BLaER1 treated with 17β-estradiol and CSF1 and Interleukin-3, amounts not matched to agents 10 nM and 100 nM (cell line): ENCODE measurements around the gene TMEM273.
A peak's percentile ranks its signal among the peaks of the same experiment; 100 is the strongest.

ENCODE experiments used
- H3K27ac ChIP-seq, 11 experiments: shearing (Covaris generic); formaldehyde crosslinking; 2 replicates each; pipeline ENCODE4 v1.8.1; 2022
- H3K27me3 ChIP-seq, 11 experiments: shearing (Covaris generic); formaldehyde crosslinking; 2 replicates each; pipeline ENCODE4 v1.8.1; 2022
- H3K36me3 ChIP-seq, 11 experiments: shearing (Covaris generic); formaldehyde crosslinking; 2 replicates each; pipeline ENCODE4 v1.8.1; 2022
- H3K4me1 ChIP-seq, 10 experiments: shearing (Covaris generic); formaldehyde crosslinking; 2 replicates each; pipeline ENCODE4 v1.8.1; 2022
- H3K4me2 ChIP-seq, 11 experiments: shearing (Covaris generic); formaldehyde crosslinking; 2 replicates each; pipeline ENCODE4 v1.8.1; 2022
- H3K4me3 ChIP-seq, 10 experiments: shearing (Covaris generic); formaldehyde crosslinking; 2 replicates each; pipeline ENCODE4 v1.8.1; 2022
- H3K9ac ChIP-seq, 11 experiments: shearing (Covaris generic); formaldehyde crosslinking; 2 replicates each; pipeline ENCODE4 v1.8.1; 2022
- H3K9me3 ChIP-seq, 11 experiments: shearing (Covaris generic); formaldehyde crosslinking; replicated peaks in 1 of 11; 2 replicates each; pipeline ENCODE4 v1.8.1; 2022
- H4K20me1 ChIP-seq, 11 experiments: shearing (Covaris generic); formaldehyde crosslinking; 2 replicates each; pipeline ENCODE4 v1.8.1; 2022
- Cebpa-rat ChIP-seq, 11 experiments: shearing (Covaris generic); IDR thresholded peaks; 2 replicates each; pipeline ENCODE4 v1.8.1; 2022

Gene TMEM273

GRCh38 chr10:49194212-49194920 lies 6.2 kb upstream of the TMEM273 start:
- Histone ChIP-seq H3K4me1 (peaks cover 16 to 35% (median 26%) of the 10 kb centered on the region in 10 experiments), H3K4me2 (peak overlapping the region in 7 of 11 experiments; percentile 5 to 73 (median 42); a peak in 10 of 22 replicates), H3K9ac (no peak overlapping the region), H3K27ac (peak overlapping the region in 1 of 11 experiments; percentile 34; a peak in 1 of 22 replicates), H3K9me3 (peaks cover 0 to 3% (median 0%) of the 10 kb centered on the region in 11 experiments; a peak in 2 of 22 replicates), H3K36me3 (no peaks in the 10 kb centered on the region), H4K20me1 (no peaks in the 10 kb centered on the region), H3K4me3 (no peak overlapping the region), H3K27me3 (no peaks in the 10 kb centered on the region)
- no peak for TF ChIP-seq Cebpa-rat (IDR thresholded peaks at IDR 0.05)

- Histone ChIP-seq H3K27me3 (no peaks in the 10 kb centered on the region), H3K9ac (no peak overlapping the region), H3K4me3 (no peak overlapping the region), H4K20me1 (no peaks in the 10 kb centered on the region), H3K4me2 (peak overlapping the region in 6 of 11 experiments; percentile 94 to 98 (median 96); a peak in 11 of 22 replicates), H3K36me3 (no peaks in the 10 kb centered on the region), H3K9me3 (peaks cover 0 to 3% (median 0%) of the 10 kb centered on the region in 11 experiments; a peak in 2 of 22 replicates), H3K4me1 (peaks cover 45 to 65% (median 57%) of the 10 kb centered on the region in 10 experiments), H3K27ac (peak overlapping the region in 5 of 11 experiments; percentile 76 to 87 (median 87); a peak in 8 of 22 replicates)
- TF ChIP-seq Cebpa-rat (IDR thresholded peaks at IDR 0.05): no peak
Measured at GRCh38 chr10:49191349-49191748, 3.2 kb upstream of the TMEM273 start.

- Histone ChIP-seq H4K20me1 (no peaks in the 10 kb centered on the region), H3K4me1 (peaks cover 54 to 81% (median 74%) of the 10 kb centered on the region in 10 experiments), H3K36me3 (no peaks in the 10 kb centered on the region), H3K9ac (peak overlapping the region in 10 of 11 experiments; percentile 4 to 76 (median 71); a peak in 15 of 22 replicates), H3K9me3 (no peaks in the 10 kb centered on the region), H3K4me3 (peak overlapping the region in 6 of 10 experiments; percentile 1 to 69 (median 30); a peak in 8 of 20 replicates), H3K4me2 (peak overlapping the region; percentile 86 to 98 (median 94)), H3K27me3 (no peaks in the 10 kb centered on the region), H3K27ac (peak overlapping the region in 10 of 11 experiments; percentile 66 to 87 (median 78); a peak in 20 of 22 replicates)
- no peak for TF ChIP-seq Cebpa-rat (IDR thresholded peaks at IDR 0.05)
Measured at GRCh38 chr10:49189422-49189821, 1.2 kb upstream of the TMEM273 start.

GRCh38 chr10:49187044-49187484 lies 1.1 kb downstream of the TMEM273 start:
- Histone ChIP-seq H3K36me3 (no peaks in the 10 kb centered on the region), H3K4me1 (peaks cover 66 to 99% (median 88%) of the 10 kb centered on the region in 10 experiments), H3K9ac (peak overlapping the region in 7 of 11 experiments; percentile 63 to 77 (median 76); a peak in 10 of 22 replicates), H3K4me2 (peak overlapping the region; percentile 86 to 98 (median 94)), H3K9me3 (no peaks in the 10 kb centered on the region), H4K20me1 (peaks cover 0 to 5% (median 0%) of the 10 kb centered on the region in 11 experiments; a peak in 1 of 22 replicates), H3K27me3 (no peaks in the 10 kb centered on the region), H3K4me3 (peak overlapping the region in 8 of 10 experiments; percentile 52 to 69 (median 60); a peak in 16 of 20 replicates), H3K27ac (peak overlapping the region in 6 of 11 experiments; percentile 67 to 87 (median 84); a peak in 7 of 22 replicates)
- no peak for TF ChIP-seq Cebpa-rat (IDR thresholded peaks at IDR 0.05)

- peak overlapping the region in 8 of 10 experiments; percentile 52 to 69 (median 60); a peak in 14 of 20 replicates for H3K4me3 ChIP-seq
- H3K9me3 ChIP-seq: no peaks in the 10 kb centered on the region
- peak overlapping the region in 1 of 11 experiments; percentile 87; a peak in 2 of 22 replicates for H3K27ac ChIP-seq
- no peaks in the 10 kb centered on the region for H3K36me3 ChIP-seq
- H3K9ac ChIP-seq: peak overlapping the region in 3 of 11 experiments; percentile 76; a peak in 2 of 22 replicates
- peak overlapping the region; percentile 86 to 98 (median 94); a peak in 19 of 22 replicates for H3K4me2 ChIP-seq
- peaks cover 0 to 9% (median 0%) of the 10 kb centered on the region in 11 experiments; a peak in 1 of 22 replicates for H4K20me1 ChIP-seq
- no peaks in the 10 kb centered on the region for H3K27me3 ChIP-seq
- H3K4me1 ChIP-seq: peaks cover 66 to 100% (median 92%) of the 10 kb centered on the region in 10 experiments
- no peak for TF ChIP-seq Cebpa-rat (IDR thresholded peaks at IDR 0.05)
Measured at GRCh38 chr10:49186613-49187012, 1.6 kb downstream of the TMEM273 start.

GRCh38 chr10:49185213-49185612 lies 3.0 kb downstream of the TMEM273 start:
- Histone ChIP-seq H3K27ac (peak overlapping the region in 2 of 11 experiments; percentile 17 to 62; a peak in 4 of 22 replicates), H3K36me3 (no peaks in the 10 kb centered on the region), H3K9ac (no peak overlapping the region; a peak in 1 of 22 replicates), H3K4me1 (peaks cover 61 to 100% (median 92%) of the 10 kb centered on the region in 10 experiments), H3K4me2 (peak overlapping the region; percentile 58 to 98 (median 94)), H3K27me3 (no peaks in the 10 kb centered on the region), H3K4me3 (peak overlapping the region in 4 of 10 experiments; percentile 10 to 39 (median 20); a peak in 5 of 20 replicates), H4K20me1 (peaks cover 0 to 18% (median 0%) of the 10 kb centered on the region in 11 experiments; a peak in 3 of 22 replicates), H3K9me3 (no peaks in the 10 kb centered on the region)
- no peak for TF ChIP-seq Cebpa-rat (IDR thresholded peaks at IDR 0.05)

DNA sequence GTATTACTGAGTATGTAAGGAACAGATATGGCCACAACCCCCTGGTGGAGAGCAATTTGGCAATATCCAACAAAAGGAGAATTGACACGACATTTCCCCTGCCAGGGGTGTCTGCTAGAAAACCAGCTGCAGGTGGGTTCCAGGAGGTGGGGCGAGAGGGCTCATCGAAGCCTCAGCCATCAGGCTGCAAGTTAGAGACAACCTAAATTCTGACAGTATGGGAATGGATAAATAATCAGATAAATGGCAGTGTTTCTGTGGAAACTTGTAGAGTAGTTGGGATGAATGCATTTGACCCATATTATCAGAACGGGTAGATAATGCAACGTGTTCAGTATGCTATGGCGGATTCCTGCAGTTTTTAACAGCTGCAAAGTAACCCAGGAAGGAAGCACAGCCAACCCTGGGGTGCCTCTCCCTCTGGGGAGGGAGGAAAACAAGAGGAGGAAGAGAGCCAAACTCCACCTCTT lies 3.5 kb downstream of the TMEM273 start:
- H3K4me2 ChIP-seq: peak overlapping the region; percentile 58 to 98 (median 94)
- H3K9me3 ChIP-seq: no peaks in the 10 kb centered on the region
- H3K27me3 ChIP-seq: no peaks in the 10 kb centered on the region
- no peak overlapping the region; a peak in 1 of 22 replicates for H3K9ac ChIP-seq
- H3K27ac ChIP-seq: peak overlapping the region in 3 of 11 experiments; percentile 15 to 62 (median 17); a peak in 3 of 22 replicates
- no peak for TF ChIP-seq Cebpa-rat (IDR thresholded peaks at IDR 0.05)
- peaks cover 0 to 23% (median 0%) of the 10 kb centered on the region in 11 experiments; a peak in 6 of 22 replicates for H4K20me1 ChIP-seq
- H3K36me3 ChIP-seq: no peaks in the 10 kb centered on the region
- peaks cover 59 to 100% (median 92%) of the 10 kb centered on the region in 10 experiments for H3K4me1 ChIP-seq
- peak overlapping the region in 6 of 10 experiments; percentile 10 to 39 (median 18); a peak in 7 of 20 replicates for H3K4me3 ChIP-seq

- no peaks in the 10 kb centered on the region for H3K27me3 ChIP-seq
- H3K36me3 ChIP-seq: no peaks in the 10 kb centered on the region
- peaks cover 55 to 100% (median 92%) of the 10 kb centered on the region in 10 experiments for H3K4me1 ChIP-seq
- H3K27ac ChIP-seq: peak overlapping the region in 5 of 11 experiments; percentile 21 to 62 (median 41); a peak in 6 of 22 replicates
- peak overlapping the region; percentile 58 to 98 (median 94) for H3K4me2 ChIP-seq
- peak overlapping the region in 3 of 10 experiments; percentile 10 to 23 (median 18); a peak in 3 of 20 replicates for H3K4me3 ChIP-seq
- H4K20me1 ChIP-seq: peaks cover 0 to 30% (median 0%) of the 10 kb centered on the region in 11 experiments; a peak in 6 of 22 replicates
- H3K9me3 ChIP-seq: no peaks in the 10 kb centered on the region
- TF ChIP-seq Cebpa-rat (IDR thresholded peaks at IDR 0.05): no peak
- H3K9ac ChIP-seq: no peak overlapping the region; a peak in 2 of 22 replicates
Measured at GRCh38 chr10:49183596-49184542, 4.3 kb downstream of the TMEM273 start.
